Smooth muscle cell (in vitro differentiated cells): Measurements from ENCODE around the gene C1orf159. TPM values are rescaled to one million over a fixed set of nuclear protein-coding genes. Genes with fewer than 3 reads are reported as not detected.

ENCODE experiments used
- DNase-seq: peaks from one replicate; lab custom pipeline; 2025; ENCODE audit not compliant: unreplicated experiment; lab: John Stamatoyannopoulos, UW
- H2AFZ ChIP-seq: fragments of 200-600 bp; sonication (generic); 2 replicates; pipeline ENCODE4 v1.6.0; 2016; ENCODE audit warnings: antibody characterized with exemption, low read depth, mild to moderate bottlenecking
- H3F3A ChIP-seq: fragments of 200-600 bp; sonication (generic); 2 replicates; pipeline ENCODE4 v1.6.0; 2017; ENCODE audit warnings: antibody characterized with exemption, low read depth
- H3K27ac ChIP-seq: fragments of 200-600 bp; sonication (generic); 2 replicates; pipeline ENCODE4 v1.5.1; 2016; ENCODE audit warnings: low read depth, mild to moderate bottlenecking
- H3K27me3 ChIP-seq: fragments of 200-600 bp; sonication (generic); 2 replicates; pipeline ENCODE4 v1.6.1; 2016; ENCODE audit warnings: low read depth, mild to moderate bottlenecking
- H3K36me3 ChIP-seq: fragments of 200-600 bp; sonication (generic); 2 replicates; pipeline ENCODE4 v1.5.1; 2016; ENCODE audit warnings: low read depth
- H3K4me1 ChIP-seq: fragments of 200-600 bp; sonication (generic); 2 replicates; pipeline ENCODE4 v1.5.1; 2016; ENCODE audit warnings: low read depth
- H3K4me2 ChIP-seq: fragments of 200-600 bp; sonication (generic); 2 replicates; pipeline ENCODE4 v1.6.0; 2016; ENCODE audit warnings: mild to moderate bottlenecking
- H3K4me3 ChIP-seq: fragments of 200-600 bp; sonication (generic); 2 replicates; pipeline ENCODE4 v1.5.1; 2016; ENCODE audit warnings: mild to moderate bottlenecking
- H3K79me2 ChIP-seq: fragments of 200-600 bp; sonication (generic); 2 replicates; pipeline ENCODE4 v1.6.0; 2016; ENCODE audit warnings: low read depth, mild to moderate bottlenecking
- H3K9ac ChIP-seq: fragments of 200-600 bp; sonication (generic); 2 replicates; pipeline ENCODE4 v1.6.0; 2016; ENCODE audit warnings: low read depth
- H3K9me3 ChIP-seq: fragments of 200-600 bp; sonication (generic); replicated peaks from 2 replicates; pipeline ENCODE4 v1.5.1; 2016; ENCODE audit warnings: low read depth
- H4K20me1 ChIP-seq: fragments of 200-600 bp; sonication (generic); 2 replicates; pipeline ENCODE4 v1.6.0; 2016; ENCODE audit warnings: low read depth
- WGBS: methylation state at CpG from one replicate; pipeline ENCODE4 v1.1.7; 2016; ENCODE audit warnings: low lambda C conversion rate; 5-methylcytosine and 5-hydroxymethylcytosine counted together
- polyA plus RNA-seq: library from polyadenylated mRNA; unstranded; fragments of >200 nt; fragmentation: Nextera tagmentation; extraction: Ambion mirVana; gene quantifications from 2 replicates; pipeline ENCODE4 v1.2.1, GENCODE V29; 2016
- total RNA-seq: library from RNA; depleted of rRNA; stranded (reverse); fragments of >200 nt; gene quantifications from 2 replicates; pipeline ENCODE4 v1.2.3, GENCODE V29; 2014
- TF ChIP-seq, protein P1 (sequence below): fragments of 200-600 bp; sonication (generic); IDR thresholded peaks from 2 replicates; pipeline ENCODE4 v1.5.1; 2017; ENCODE audit warnings: borderline replicate concordance, mild to moderate bottlenecking, antibody characterized with exemption; ENCODE audit not compliant: insufficient read depth, poor library complexity, severe bottlenecking

C1orf159 gene
- total and polyA plus RNA-seq, 2 experiments from 2014 or later, result 20.2 to 24.5 TPM

DNA sequence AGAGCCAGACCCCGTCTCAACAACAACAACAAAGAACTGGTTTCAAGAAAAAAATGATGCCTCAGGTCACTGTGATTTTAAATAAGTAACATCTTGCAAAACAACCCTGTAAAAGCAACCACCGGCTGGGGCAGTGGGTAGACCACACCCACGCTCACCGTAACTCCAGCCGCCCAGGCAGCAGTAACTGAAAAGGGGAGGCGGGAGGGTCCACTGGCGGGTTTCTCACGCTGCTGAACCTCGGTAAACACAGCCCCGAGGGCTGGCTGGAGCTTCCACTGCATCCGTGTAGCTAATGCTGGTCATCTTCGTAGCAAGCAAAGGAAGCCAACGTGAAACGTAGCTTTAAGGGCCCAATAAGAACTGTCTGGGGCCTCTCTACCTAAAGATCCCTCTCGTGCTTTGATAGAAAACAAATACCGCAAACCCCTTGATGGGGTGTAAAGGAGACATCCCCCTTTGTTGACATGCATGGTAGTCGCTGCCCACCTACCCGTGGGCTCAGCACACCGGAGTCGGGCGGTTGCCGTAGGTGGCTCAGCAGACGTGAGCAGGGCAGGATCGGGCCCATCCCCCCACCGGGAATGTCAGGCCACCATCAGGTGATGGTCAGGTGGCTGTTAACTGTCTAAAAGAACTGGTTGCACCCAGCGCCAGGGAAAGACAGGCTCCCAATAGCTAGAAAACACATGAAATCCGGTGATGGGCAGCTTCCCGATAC, 4.2 kb downstream of the C1orf159 start:
- 95% methylated on average over 28 of the region's 28 CpGs for WGBS
- Histone ChIP-seq H2AFZ (no peak overlapping the region), H3K9me3 (no peaks in the 10 kb centered on the region), H3K36me3 (no peaks in the 10 kb centered on the region), H3K9ac (no peak overlapping the region), H3K79me2 (peaks cover 18% of the 10 kb centered on the region), H3K4me3 (no peak overlapping the region), H3K27ac (no peak overlapping the region), H3K4me1 (no peaks in the 10 kb centered on the region), H3F3A (no peaks in the 10 kb centered on the region), H3K27me3 (no peaks in the 10 kb centered on the region), H4K20me1 (no peaks in the 10 kb centered on the region), H3K4me2 (no peak overlapping the region)
- TF ChIP-seq, protein P1, sequence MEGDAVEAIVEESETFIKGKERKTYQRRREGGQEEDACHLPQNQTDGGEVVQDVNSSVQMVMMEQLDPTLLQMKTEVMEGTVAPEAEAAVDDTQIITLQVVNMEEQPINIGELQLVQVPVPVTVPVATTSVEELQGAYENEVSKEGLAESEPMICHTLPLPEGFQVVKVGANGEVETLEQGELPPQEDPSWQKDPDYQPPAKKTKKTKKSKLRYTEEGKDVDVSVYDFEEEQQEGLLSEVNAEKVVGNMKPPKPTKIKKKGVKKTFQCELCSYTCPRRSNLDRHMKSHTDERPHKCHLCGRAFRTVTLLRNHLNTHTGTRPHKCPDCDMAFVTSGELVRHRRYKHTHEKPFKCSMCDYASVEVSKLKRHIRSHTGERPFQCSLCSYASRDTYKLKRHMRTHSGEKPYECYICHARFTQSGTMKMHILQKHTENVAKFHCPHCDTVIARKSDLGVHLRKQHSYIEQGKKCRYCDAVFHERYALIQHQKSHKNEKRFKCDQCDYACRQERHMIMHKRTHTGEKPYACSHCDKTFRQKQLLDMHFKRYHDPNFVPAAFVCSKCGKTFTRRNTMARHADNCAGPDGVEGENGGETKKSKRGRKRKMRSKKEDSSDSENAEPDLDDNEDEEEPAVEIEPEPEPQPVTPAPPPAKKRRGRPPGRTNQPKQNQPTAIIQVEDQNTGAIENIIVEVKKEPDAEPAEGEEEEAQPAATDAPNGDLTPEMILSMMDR, result no peak
- DNase-seq, result no peak

DNA sequence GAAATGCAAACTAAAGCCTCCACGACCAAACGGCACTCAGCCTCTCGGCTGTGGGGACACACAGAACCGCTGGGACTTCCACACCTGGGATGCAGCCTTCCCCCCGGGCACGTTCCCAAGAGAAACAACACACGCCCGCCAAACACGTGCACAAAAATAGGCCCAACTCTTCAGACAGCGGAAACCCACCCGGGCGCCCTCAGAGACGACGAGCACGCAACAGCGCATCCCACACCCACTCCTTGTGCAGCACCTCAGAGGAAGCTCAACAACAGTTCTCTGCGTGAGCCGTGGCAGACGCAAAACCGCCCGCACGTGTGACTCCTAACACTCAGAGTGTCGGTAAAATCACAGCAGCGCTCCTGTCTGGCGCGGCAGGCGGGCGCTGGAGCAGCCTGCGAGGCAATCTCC, 5.3 kb downstream of the C1orf159 start:
- H3K4me1 ChIP-seq, result no peaks in the 10 kb centered on the region
- no peaks in the 10 kb centered on the region for H4K20me1 ChIP-seq
- no peak overlapping the region for H2AFZ ChIP-seq
- no peak for DNase-seq
- TF ChIP-seq, protein P1, result no peak
- H3F3A ChIP-seq, result no peaks in the 10 kb centered on the region
- no peaks in the 10 kb centered on the region for H3K27me3 ChIP-seq
- H3K27ac ChIP-seq, result no peak overlapping the region
- H3K36me3 ChIP-seq, result no peaks in the 10 kb centered on the region
- WGBS, result 94% methylated on average over 29 of the region's 29 CpGs
- H3K79me2 ChIP-seq, result peaks cover 23% of the 10 kb centered on the region
- H3K9me3 ChIP-seq, result no peaks in the 10 kb centered on the region
- no peak overlapping the region for H3K9ac ChIP-seq
- no peak overlapping the region for H3K4me2 ChIP-seq
- no peak overlapping the region for H3K4me3 ChIP-seq

DNA sequence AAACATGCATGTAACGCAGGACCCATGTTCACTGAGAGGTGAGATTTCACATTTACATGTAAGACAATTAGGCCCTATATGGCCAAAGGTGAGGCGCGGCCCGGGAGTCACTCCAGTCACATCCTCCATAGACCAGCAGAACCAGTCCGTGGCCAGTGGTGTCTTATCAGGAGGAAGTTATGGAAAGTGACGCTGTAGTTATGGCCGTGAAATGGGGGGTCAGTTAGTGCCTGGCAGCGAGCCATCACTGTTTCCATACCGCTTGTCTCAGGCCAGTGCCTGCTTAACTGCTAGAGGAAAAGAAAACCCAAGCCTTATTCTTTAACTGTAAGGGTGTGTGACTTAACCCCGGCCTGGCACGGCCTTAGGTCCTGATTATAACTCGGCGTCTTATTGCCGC, 6.1 kb downstream of the C1orf159 start:
- Histone ChIP-seq H3K36me3 (no peaks in the 10 kb centered on the region), H3K27ac (no peak overlapping the region), H4K20me1 (peaks cover 1% of the 10 kb centered on the region), H3K4me3 (no peak overlapping the region), H3K79me2 (peaks cover 18% of the 10 kb centered on the region), H2AFZ (no peak overlapping the region), H3K27me3 (no peaks in the 10 kb centered on the region), H3K9ac (no peak overlapping the region), H3K4me2 (no peak overlapping the region), H3K9me3 (no peaks in the 10 kb centered on the region), H3K4me1 (no peaks in the 10 kb centered on the region), H3F3A (no peaks in the 10 kb centered on the region)
- WGBS, result 95% methylated on average over 14 of the region's 14 CpGs
- TF ChIP-seq, protein P1, result no peak
- no peak for DNase-seq
